ENCODE results near the gene ARHGAP32. TPM values are rescaled to one million over a fixed set of nuclear protein-coding genes. Genes with fewer than 3 reads are reported as not detected.

Gene ARHGAP32
- polyA plus RNA-seq, 4 donors = 8.9 to 17.2 (median 16.7) TPM

- no peaks in the 10 kb centered on the region for H3K9me3 ChIP-seq (ENCODE audit: control insufficient read depth in 2 of 2, insufficient read depth in 1 of 2, low read depth in 1 of 2, low read length in 1 of 2)
- H3K27ac ChIP-seq (ENCODE audit: low read depth in 1 of 3, low read length in 2 of 3) = no peak overlapping the region
- no peak overlapping the region for H3K4me3 ChIP-seq (ENCODE audit: low read depth in 1 of 3, low read length in 3 of 3)
- H3K36me3 ChIP-seq (ENCODE audit: control insufficient read depth in 3 of 3, insufficient read depth in 2 of 3, low read depth in 1 of 3, low read length in 3 of 3) = no peaks in the 10 kb centered on the region
- no peaks in the 10 kb centered on the region for H3K27me3 ChIP-seq (ENCODE audit: control insufficient read depth in 3 of 3, insufficient read depth in 3 of 3, low read length in 3 of 3)
- FAIRE-seq (no peak), DNase-seq (no peak)
- H3K4me1 ChIP-seq (ENCODE audit: control insufficient read depth in 3 of 3, insufficient read depth in 2 of 3, low read depth in 1 of 3, low read length in 2 of 3) = no peaks in the 10 kb centered on the region
- WGBS, 3 donors = 61 to 79% (median 67%) methylated on average over 3 of the region's 3 CpGs
Measured at GRCh38 chr11:128948583-128948982, 243.5 kb downstream of the ARHGAP32 start.

- whole genome bisulfite sequencing, 3 donors = 82 to 91% (median 85%) methylated on average over 2 of the region's 2 CpGs
Measured at GRCh38 chr11:128947773-128948172, 244.4 kb downstream of the ARHGAP32 start.

DNA sequence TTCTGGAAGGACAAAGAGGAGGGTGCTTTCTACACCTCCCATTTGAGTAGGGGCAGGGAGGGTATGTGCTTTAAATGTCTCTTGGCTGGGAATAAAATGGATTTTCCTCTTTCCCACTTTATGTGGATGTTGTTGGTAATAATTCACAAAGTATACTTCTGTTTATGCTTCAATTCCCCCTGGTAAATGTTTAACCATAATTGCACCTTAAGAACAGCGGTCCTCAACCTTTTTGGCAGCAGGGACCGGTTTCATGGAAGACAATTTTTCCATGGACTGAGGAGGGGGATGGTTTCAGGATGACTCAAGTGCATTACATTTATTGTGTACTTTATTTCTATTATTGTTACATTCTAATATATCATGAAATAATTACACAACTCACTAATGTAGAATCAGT lies 245.5 kb downstream of the ARHGAP32 start:
- DNase-seq = no peak
- FAIRE-seq = no peak
- no peaks in the 10 kb centered on the region for H3K9me3 ChIP-seq (ENCODE audit: control insufficient read depth in 2 of 2, insufficient read depth in 1 of 2, low read depth in 1 of 2, low read length in 1 of 2)
- H3K27ac ChIP-seq (ENCODE audit: low read depth in 1 of 3, low read length in 2 of 3) = no peak overlapping the region
- WGBS, 3 donors = 11 to 57% (median 32%) methylated on average over 2 of the region's 2 CpGs
- H3K27me3 ChIP-seq (ENCODE audit: control insufficient read depth in 3 of 3, insufficient read depth in 3 of 3, low read length in 3 of 3) = no peaks in the 10 kb centered on the region
- H3K4me1 ChIP-seq (ENCODE audit: control insufficient read depth in 3 of 3, insufficient read depth in 2 of 3, low read depth in 1 of 3, low read length in 2 of 3) = no peaks in the 10 kb centered on the region
- H3K36me3 ChIP-seq (ENCODE audit: control insufficient read depth in 3 of 3, insufficient read depth in 2 of 3, low read depth in 1 of 3, low read length in 3 of 3) = no peaks in the 10 kb centered on the region
- H3K4me3 ChIP-seq (ENCODE audit: low read depth in 1 of 3, low read length in 3 of 3) = no peak overlapping the region

More at GRCh38 chr11:128947773-128948172, 244.4 kb downstream of the ARHGAP32 start:
- Histone ChIP-seq H3K27ac (ENCODE audit: low read depth in 1 of 3, low read length in 2 of 3) (no peak overlapping the region), H3K9me3 (ENCODE audit: control insufficient read depth in 2 of 2, insufficient read depth in 1 of 2, low read depth in 1 of 2, low read length in 1 of 2) (no peaks in the 10 kb centered on the region), H3K4me3 (ENCODE audit: low read depth in 1 of 3, low read length in 3 of 3) (no peak overlapping the region), H3K36me3 (ENCODE audit: control insufficient read depth in 3 of 3, insufficient read depth in 2 of 3, low read depth in 1 of 3, low read length in 3 of 3) (no peaks in the 10 kb centered on the region), H3K4me1 (ENCODE audit: control insufficient read depth in 3 of 3, insufficient read depth in 2 of 3, low read depth in 1 of 3, low read length in 2 of 3) (no peaks in the 10 kb centered on the region), H3K27me3 (ENCODE audit: control insufficient read depth in 3 of 3, insufficient read depth in 3 of 3, low read length in 3 of 3) (no peaks in the 10 kb centered on the region)
- FAIRE-seq (no peak), DNase-seq (no peak)

GRCh38 chr11:128943428-128943976 lies 248.6 kb downstream of the ARHGAP32 start:
- DNase-seq (no peak), FAIRE-seq (no peak)
- Histone ChIP-seq H3K27ac (ENCODE audit: low read depth in 1 of 3, low read length in 2 of 3) (no peak overlapping the region), H3K27me3 (ENCODE audit: control insufficient read depth in 3 of 3, insufficient read depth in 3 of 3, low read length in 3 of 3) (no peaks in the 10 kb centered on the region), H3K36me3 (ENCODE audit: control insufficient read depth in 3 of 3, insufficient read depth in 2 of 3, low read depth in 1 of 3, low read length in 3 of 3) (no peaks in the 10 kb centered on the region), H3K9me3 (ENCODE audit: control insufficient read depth in 2 of 2, insufficient read depth in 1 of 2, low read depth in 1 of 2, low read length in 1 of 2) (no peaks in the 10 kb centered on the region), H3K4me1 (ENCODE audit: control insufficient read depth in 3 of 3, insufficient read depth in 2 of 3, low read depth in 1 of 3, low read length in 2 of 3) (no peaks in the 10 kb centered on the region), H3K4me3 (ENCODE audit: low read depth in 1 of 3, low read length in 3 of 3) (no peak overlapping the region)
- WGBS, 3 donors = 84 to 91% (median 89%) methylated on average over 16 of the region's 16 CpGs

- no peak within 1 kb of the TSS for H3K27ac ChIP-seq (ENCODE audit: low read depth in 1 of 3, low read length in 2 of 3)
- DNase-seq = no peak
- H3K36me3 ChIP-seq (ENCODE audit: control insufficient read depth in 3 of 3, insufficient read depth in 2 of 3, low read depth in 1 of 3, low read length in 3 of 3) = no peaks in the 10 kb centered on the region
- no peaks in the 10 kb centered on the region for H3K4me1 ChIP-seq (ENCODE audit: control insufficient read depth in 3 of 3, insufficient read depth in 2 of 3, low read depth in 1 of 3, low read length in 2 of 3)
- WGBS, 3 donors = 88 to 94% (median 92%) methylated on average over 21 of the region's 21 CpGs
- no peak within 1 kb of the TSS for H3K4me3 ChIP-seq (ENCODE audit: low read depth in 1 of 3, low read length in 3 of 3)
- no peaks in the 10 kb centered on the region for H3K27me3 ChIP-seq (ENCODE audit: control insufficient read depth in 3 of 3, insufficient read depth in 3 of 3, low read length in 3 of 3)
- no peaks in the 10 kb centered on the region for H3K9me3 ChIP-seq (ENCODE audit: control insufficient read depth in 2 of 2, insufficient read depth in 1 of 2, low read depth in 1 of 2, low read length in 1 of 2)
- no peak for FAIRE-seq
Measured at GRCh38 chr11:128942817-128943427, 249.2 kb downstream of the ARHGAP32 start, which contains the start of gene TP53AIP1. Gene TP53AIP1, minus strand, starts transcription at chr11:128942871. Its CDS starts 5,053 bp downstream, at chr11:128937818.

DNA sequence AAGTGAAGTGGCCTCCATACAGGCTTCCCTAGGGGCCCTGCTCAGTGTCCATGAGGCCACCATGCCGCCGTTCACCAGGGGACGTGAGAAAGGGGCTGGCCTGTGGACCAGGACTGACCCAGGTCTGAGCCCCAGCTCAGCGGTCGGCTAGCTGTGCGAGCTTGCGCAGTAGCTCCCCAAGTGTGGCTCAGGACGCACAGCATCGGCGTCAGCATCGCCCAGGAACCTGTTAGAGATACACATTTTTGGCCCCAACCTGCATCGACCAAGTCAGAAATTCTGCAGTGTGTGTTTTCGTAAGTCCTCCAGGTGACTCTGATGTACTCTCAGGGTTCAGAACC lies 249.9 kb downstream of the ARHGAP32 start:
- H3K27me3 ChIP-seq (ENCODE audit: control insufficient read depth in 3 of 3, insufficient read depth in 3 of 3, low read length in 3 of 3) = no peaks in the 10 kb centered on the region
- H3K36me3 ChIP-seq (ENCODE audit: control insufficient read depth in 3 of 3, insufficient read depth in 2 of 3, low read depth in 1 of 3, low read length in 3 of 3) = no peaks in the 10 kb centered on the region
- DNase-seq (no peak), FAIRE-seq (no peak)
- H3K4me3 ChIP-seq (ENCODE audit: low read depth in 1 of 3, low read length in 3 of 3) = no peak overlapping the region
- H3K4me1 ChIP-seq (ENCODE audit: control insufficient read depth in 3 of 3, insufficient read depth in 2 of 3, low read depth in 1 of 3, low read length in 2 of 3) = no peaks in the 10 kb centered on the region
- WGBS, 3 donors = 95 to 96% (median 95%) methylated on average over 13 of the region's 13 CpGs
- H3K27ac ChIP-seq (ENCODE audit: low read depth in 1 of 3, low read length in 2 of 3) = no peak overlapping the region
- H3K9me3 ChIP-seq (ENCODE audit: control insufficient read depth in 2 of 2, insufficient read depth in 1 of 2, low read depth in 1 of 2, low read length in 1 of 2) = no peaks in the 10 kb centered on the region

GRCh38 chr11:128941573-128942271 lies 250.4 kb downstream of the ARHGAP32 start:
- 84 to 93% (median 91%) methylated on average over 14 of the region's 14 CpGs for WGBS, 3 donors
- FAIRE-seq = no peak
- H3K9me3 ChIP-seq (ENCODE audit: control insufficient read depth in 2 of 2, insufficient read depth in 1 of 2, low read depth in 1 of 2, low read length in 1 of 2) = no peaks in the 10 kb centered on the region
- H3K36me3 ChIP-seq (ENCODE audit: control insufficient read depth in 3 of 3, insufficient read depth in 2 of 3, low read depth in 1 of 3, low read length in 3 of 3) = no peaks in the 10 kb centered on the region
- H3K4me3 ChIP-seq (ENCODE audit: low read depth in 1 of 3, low read length in 3 of 3) = no peak overlapping the region
- DNase-seq = no peak
- H3K4me1 ChIP-seq (ENCODE audit: control insufficient read depth in 3 of 3, insufficient read depth in 2 of 3, low read depth in 1 of 3, low read length in 2 of 3) = no peaks in the 10 kb centered on the region
- H3K27me3 ChIP-seq (ENCODE audit: control insufficient read depth in 3 of 3, insufficient read depth in 3 of 3, low read length in 3 of 3) = no peaks in the 10 kb centered on the region
- H3K27ac ChIP-seq (ENCODE audit: low read depth in 1 of 3, low read length in 2 of 3) = no peak overlapping the region

GRCh38 chr11:128941110-128941509 lies 251.0 kb downstream of the ARHGAP32 start:
- 64 to 89% (median 75%) methylated on average over 7 to 8 of the region's 8 CpGs for WGBS, 3 donors
- Histone ChIP-seq H3K36me3 (ENCODE audit: control insufficient read depth in 3 of 3, insufficient read depth in 2 of 3, low read depth in 1 of 3, low read length in 3 of 3) (no peaks in the 10 kb centered on the region), H3K27me3 (ENCODE audit: control insufficient read depth in 3 of 3, insufficient read depth in 3 of 3, low read length in 3 of 3) (no peaks in the 10 kb centered on the region), H3K4me3 (ENCODE audit: low read depth in 1 of 3, low read length in 3 of 3) (no peak overlapping the region), H3K27ac (ENCODE audit: low read depth in 1 of 3, low read length in 2 of 3) (no peak overlapping the region), H3K9me3 (ENCODE audit: control insufficient read depth in 2 of 2, insufficient read depth in 1 of 2, low read depth in 1 of 2, low read length in 1 of 2) (no peaks in the 10 kb centered on the region), H3K4me1 (ENCODE audit: control insufficient read depth in 3 of 3, insufficient read depth in 2 of 3, low read depth in 1 of 3, low read length in 2 of 3) (no peaks in the 10 kb centered on the region)
- no peak for FAIRE-seq
- no peak for DNase-seq

Measured in small intestine (tissue), 7 donors.